Neural crest cell (in vitro differentiated cells): ENCODE measurements around the gene ATP13A5. TPM values are rescaled to one million over a fixed set of nuclear protein-coding genes. Genes with fewer than 3 reads are reported as not detected.

Experiments
- DNase-seq: peaks from one replicate; pipeline ENCODE4 v3.0.0; 2021; ENCODE audit warnings: low read depth, mixed read lengths, low spot score
- H3K27ac Mint-ChIP-seq: one replicate; pipeline ENCODE4 v1.8.0; 2021; ENCODE audit warnings: mild to moderate bottlenecking, mixed read lengths; ENCODE audit not compliant: unreplicated experiment
- H3K27me3 Mint-ChIP-seq: 2 replicates; pipeline ENCODE4 v1.8.0; 2021; ENCODE audit warnings: low read depth, mild to moderate bottlenecking, mixed read lengths
- H3K36me3 Mint-ChIP-seq: 2 replicates; pipeline ENCODE4 v1.8.0; 2021; ENCODE audit warnings: low read depth, mild to moderate bottlenecking, mixed read lengths
- H3K4me1 Mint-ChIP-seq: 2 replicates; pipeline ENCODE4 v1.8.0; 2021; ENCODE audit warnings: mixed read lengths
- H3K4me3 Mint-ChIP-seq: one replicate; pipeline ENCODE4 v1.8.0; 2021; ENCODE audit warnings: mild to moderate bottlenecking, mixed read lengths
- H3K9me3 Mint-ChIP-seq: 2 replicates; pipeline ENCODE4 v1.8.0; 2021; ENCODE audit warnings: mixed read lengths
- total RNA-seq: library from RNA; stranded (reverse); gene quantifications from 2 replicates; pipeline ENCODE4 v1.2.1, GENCODE V29; 2021
- TF ChIP-seq, protein P1 (sequence below): fragments of 200-600 bp; sonication (generic); conservative IDR thresholded peaks from 2 replicates; pipeline ENCODE4 v1.5.0; 2021; ENCODE audit warnings: antibody characterized with exemption, mild to moderate bottlenecking

ATP13A5 gene
- total RNA-seq, 1 donor from 2014 or later, result not detected

DNA sequence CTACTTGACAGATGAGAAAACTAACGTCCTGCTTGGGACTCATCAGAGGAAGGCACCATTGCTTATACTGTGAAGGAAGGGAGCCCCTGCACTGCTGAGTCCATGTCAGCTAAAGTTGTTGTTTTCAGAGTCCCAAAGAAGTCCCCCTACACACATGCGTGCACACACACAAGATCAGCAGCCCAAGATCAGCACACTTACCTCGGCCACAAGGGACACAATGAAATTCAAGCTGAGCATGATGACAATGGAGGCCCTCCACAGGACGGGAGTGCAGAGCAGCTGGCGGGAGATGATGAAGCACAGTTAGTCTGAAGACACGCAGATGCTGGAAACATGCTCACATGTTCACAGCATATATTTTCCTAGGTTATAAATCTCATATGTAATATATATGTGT lies 28.6 kb upstream of the ATP13A5 start:
- H3K4me3 Mint-ChIP-seq, result no peak overlapping the region
- no peaks in the 10 kb centered on the region for H3K27me3 Mint-ChIP-seq
- TF ChIP-seq, protein P1, sequence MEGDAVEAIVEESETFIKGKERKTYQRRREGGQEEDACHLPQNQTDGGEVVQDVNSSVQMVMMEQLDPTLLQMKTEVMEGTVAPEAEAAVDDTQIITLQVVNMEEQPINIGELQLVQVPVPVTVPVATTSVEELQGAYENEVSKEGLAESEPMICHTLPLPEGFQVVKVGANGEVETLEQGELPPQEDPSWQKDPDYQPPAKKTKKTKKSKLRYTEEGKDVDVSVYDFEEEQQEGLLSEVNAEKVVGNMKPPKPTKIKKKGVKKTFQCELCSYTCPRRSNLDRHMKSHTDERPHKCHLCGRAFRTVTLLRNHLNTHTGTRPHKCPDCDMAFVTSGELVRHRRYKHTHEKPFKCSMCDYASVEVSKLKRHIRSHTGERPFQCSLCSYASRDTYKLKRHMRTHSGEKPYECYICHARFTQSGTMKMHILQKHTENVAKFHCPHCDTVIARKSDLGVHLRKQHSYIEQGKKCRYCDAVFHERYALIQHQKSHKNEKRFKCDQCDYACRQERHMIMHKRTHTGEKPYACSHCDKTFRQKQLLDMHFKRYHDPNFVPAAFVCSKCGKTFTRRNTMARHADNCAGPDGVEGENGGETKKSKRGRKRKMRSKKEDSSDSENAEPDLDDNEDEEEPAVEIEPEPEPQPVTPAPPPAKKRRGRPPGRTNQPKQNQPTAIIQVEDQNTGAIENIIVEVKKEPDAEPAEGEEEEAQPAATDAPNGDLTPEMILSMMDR, result no peak
- H3K36me3 Mint-ChIP-seq, result no peaks in the 10 kb centered on the region
- peaks cover 8% of the 10 kb centered on the region for H3K4me1 Mint-ChIP-seq
- H3K9me3 Mint-ChIP-seq, result no peaks in the 10 kb centered on the region
- no peak overlapping the region for H3K27ac Mint-ChIP-seq
- DNase-seq, result no peak

DNA sequence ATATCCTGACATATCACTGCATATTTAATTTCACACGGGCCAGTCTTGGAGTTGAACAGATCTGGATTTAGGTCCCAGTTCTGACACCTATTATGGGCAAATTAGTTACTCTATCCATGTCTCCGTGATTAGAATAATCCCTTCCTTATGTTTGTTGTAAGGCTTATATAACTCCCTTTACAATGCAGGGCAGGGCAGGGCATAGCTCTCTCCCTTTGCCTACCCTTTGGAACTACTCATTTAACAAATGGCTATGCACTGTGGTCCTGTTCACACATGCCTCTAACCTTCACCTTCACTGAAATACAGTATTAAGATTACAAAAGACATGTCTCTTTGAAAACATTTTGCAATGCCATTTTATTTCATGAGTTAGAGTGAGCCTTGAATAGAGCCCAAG lies 24.8 kb upstream of the ATP13A5 start:
- TF ChIP-seq, protein P1, result no peak
- no peaks in the 10 kb centered on the region for H3K36me3 Mint-ChIP-seq
- H3K27ac Mint-ChIP-seq, result no peak overlapping the region
- DNase-seq, result no peak
- no peaks in the 10 kb centered on the region for H3K9me3 Mint-ChIP-seq
- no peaks in the 10 kb centered on the region for H3K27me3 Mint-ChIP-seq
- peaks cover 8% of the 10 kb centered on the region for H3K4me1 Mint-ChIP-seq
- no peak overlapping the region for H3K4me3 Mint-ChIP-seq

DNA sequence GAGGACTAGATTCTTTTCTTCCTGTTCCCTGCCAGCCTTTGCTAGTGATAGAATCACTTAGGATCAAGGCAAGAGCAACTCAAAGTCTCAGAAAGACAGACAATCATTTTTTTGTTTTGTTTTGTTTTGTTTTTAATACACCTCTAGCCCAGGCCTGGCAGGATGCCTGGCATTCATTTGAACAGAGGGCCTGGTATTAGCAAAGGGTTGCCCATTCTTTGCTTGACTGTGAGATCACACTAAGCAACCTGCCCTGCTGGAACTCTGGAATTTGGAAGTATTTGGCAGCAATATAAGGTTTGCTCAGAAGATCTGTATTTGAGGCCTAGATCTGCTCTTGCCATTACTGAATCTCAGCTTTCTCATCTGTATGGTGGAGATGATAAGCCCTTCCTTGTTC lies 21.8 kb upstream of the ATP13A5 start:
- DNase-seq, result no peak

DNA sequence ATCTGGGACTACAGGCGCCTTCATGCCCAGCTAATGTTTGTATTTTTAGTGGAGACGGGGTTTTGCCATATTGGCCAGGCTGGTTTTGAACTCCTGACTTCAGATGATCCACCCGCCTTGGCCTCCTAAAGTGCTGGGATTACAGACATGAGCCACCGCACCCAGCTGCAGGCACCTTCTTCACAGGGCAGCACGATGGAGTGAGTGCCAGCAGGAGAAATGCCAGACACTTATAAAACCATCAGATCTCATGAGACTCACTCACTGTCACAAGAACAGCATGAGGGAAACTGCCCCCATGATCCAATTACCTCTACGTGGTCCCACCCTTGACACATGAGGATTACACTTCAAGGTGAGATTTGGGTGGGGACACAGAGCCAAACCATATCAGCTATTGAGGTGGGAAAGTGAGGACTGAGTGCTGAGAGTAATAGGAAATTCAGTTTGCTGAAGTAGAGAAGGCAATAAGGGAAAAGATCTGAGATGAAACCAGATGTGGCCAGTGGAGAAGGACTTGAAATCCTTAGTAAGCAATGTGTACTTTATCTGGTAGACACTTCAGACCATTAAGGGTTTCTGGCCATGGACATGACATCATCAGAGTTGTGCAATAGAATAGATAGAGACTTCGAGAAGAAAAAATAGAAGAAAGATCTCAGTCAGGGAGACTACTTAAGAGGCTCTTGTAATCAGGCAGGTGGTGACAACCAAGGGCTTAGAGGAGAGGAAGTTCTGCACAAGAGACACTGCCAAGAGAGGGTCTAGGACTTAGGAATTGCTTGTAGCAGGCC lies 18.1 kb upstream of the ATP13A5 start:
- H3K4me3 Mint-ChIP-seq, result no peak overlapping the region
- no peaks in the 10 kb centered on the region for H3K27me3 Mint-ChIP-seq
- no peaks in the 10 kb centered on the region for H3K36me3 Mint-ChIP-seq
- peaks cover 11% of the 10 kb centered on the region for H3K9me3 Mint-ChIP-seq
- DNase-seq, result no peak
- H3K27ac Mint-ChIP-seq, result no peak overlapping the region
- H3K4me1 Mint-ChIP-seq, result no peaks in the 10 kb centered on the region
- TF ChIP-seq, protein P1, result no peak

More for the DNA sequence above, 21.8 kb upstream of the ATP13A5 start:
- Mint-ChIP-seq H3K36me3 (no peaks in the 10 kb centered on the region), H3K4me3 (no peak overlapping the region), H3K27me3 (no peaks in the 10 kb centered on the region), H3K9me3 (peaks cover 5% of the 10 kb centered on the region), H3K27ac (no peak overlapping the region), H3K4me1 (no peaks in the 10 kb centered on the region)
- TF ChIP-seq, protein P1, result no peak

DNA sequence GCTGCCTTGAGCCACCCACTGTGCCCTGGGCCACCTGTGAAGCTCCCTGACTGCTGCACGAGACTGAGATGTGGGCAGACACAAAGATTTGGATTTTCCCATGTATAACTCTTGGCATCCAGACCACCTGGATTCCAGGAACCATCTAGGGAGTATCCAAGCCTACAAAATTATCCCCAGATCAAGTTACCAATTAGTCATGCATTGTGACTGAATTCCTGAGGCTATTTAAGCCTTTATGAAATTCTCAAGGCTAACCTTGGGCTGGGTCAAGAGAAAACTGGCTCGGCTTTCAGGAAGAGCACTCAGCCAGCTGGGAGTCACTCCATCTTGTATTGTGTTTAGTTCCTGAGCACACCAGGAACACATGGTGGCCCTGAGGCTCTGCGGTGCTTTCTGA lies 13.3 kb upstream of the ATP13A5 start:
- Mint-ChIP-seq H3K27ac (no peak overlapping the region), H3K4me1 (peaks cover 24% of the 10 kb centered on the region), H3K4me3 (no peak overlapping the region), H3K27me3 (no peaks in the 10 kb centered on the region), H3K36me3 (no peaks in the 10 kb centered on the region), H3K9me3 (peaks cover 11% of the 10 kb centered on the region)
- DNase-seq, result no peak
- TF ChIP-seq, protein P1, result no peak
